Fibroblast of mammary gland (primary cell): ENCODE measurements around the gene OR10H1.

Experiments
- DNase-seq: peaks from one replicate; pipeline ENCODE4 v3.0.0-alpha.2; 2010; ENCODE audit warnings: low read depth
- H3K4me3 ChIP-seq: 2 replicates; pipeline ENCODE4 v1.5.1; 2011; ENCODE audit warnings: low read depth, mild to moderate bottlenecking, low read length, moderate library complexity; ENCODE audit not compliant: control insufficient read depth
- CTCF ChIP-seq: conservative IDR thresholded peaks from 2 replicates; pipeline ENCODE4 v1.5.1; 2011; ENCODE audit warnings: low read depth, low read length, inconsistent platforms; ENCODE audit not compliant: control insufficient read depth, insufficient read depth

Gene OR10H1

GRCh38 chr19:15815306-15815705 is at the start of gene OR10H1:
Gene OR10H1, minus strand, starts transcription at chr19:15815664. Its CDS starts 7,627 bp downstream, at chr19:15808037.
- TF ChIP-seq CTCF, result no peak
- no peak within 1 kb of the TSS for H3K4me3 ChIP-seq
- DNase-seq, result no peak

GRCh38 chr19:15864824-15865223 is 49.4 kb upstream of the OR10H1 start:
- no peak overlapping the region for H3K4me3 ChIP-seq
- TF ChIP-seq CTCF, result no peak
- DNase-seq, result no peak

GRCh38 chr19:15863272-15863671 is 47.8 kb upstream of the OR10H1 start:
- no peak for DNase-seq
- no peak for TF ChIP-seq CTCF
- no peak overlapping the region for H3K4me3 ChIP-seq

- TF ChIP-seq CTCF, result no peak
- no peak for DNase-seq
- no peak overlapping the region for H3K4me3 ChIP-seq
Measured at GRCh38 chr19:15862444-15862843, 47.0 kb upstream of the OR10H1 start.

GRCh38 chr19:15860522-15860921 is 45.1 kb upstream of the OR10H1 start:
- TF ChIP-seq CTCF, result no peak
- DNase-seq, result no peak

GRCh38 chr19:15859187-15859586 is 43.7 kb upstream of the OR10H1 start:
- no peak overlapping the region for H3K4me3 ChIP-seq
- no peak for DNase-seq
- TF ChIP-seq CTCF, result no peak

More at GRCh38 chr19:15860522-15860921, 45.1 kb upstream of the OR10H1 start:
- no peak overlapping the region for H3K4me3 ChIP-seq

- TF ChIP-seq CTCF, result no peak
- no peak for DNase-seq
Measured at GRCh38 chr19:15850385-15850784, 34.9 kb upstream of the OR10H1 start.

More at GRCh38 chr19:15850385-15850784, 34.9 kb upstream of the OR10H1 start:
- H3K4me3 ChIP-seq, result no peak overlapping the region
